ENCODE results near the gene SH3BP5.

Gene SH3BP5

DNA sequence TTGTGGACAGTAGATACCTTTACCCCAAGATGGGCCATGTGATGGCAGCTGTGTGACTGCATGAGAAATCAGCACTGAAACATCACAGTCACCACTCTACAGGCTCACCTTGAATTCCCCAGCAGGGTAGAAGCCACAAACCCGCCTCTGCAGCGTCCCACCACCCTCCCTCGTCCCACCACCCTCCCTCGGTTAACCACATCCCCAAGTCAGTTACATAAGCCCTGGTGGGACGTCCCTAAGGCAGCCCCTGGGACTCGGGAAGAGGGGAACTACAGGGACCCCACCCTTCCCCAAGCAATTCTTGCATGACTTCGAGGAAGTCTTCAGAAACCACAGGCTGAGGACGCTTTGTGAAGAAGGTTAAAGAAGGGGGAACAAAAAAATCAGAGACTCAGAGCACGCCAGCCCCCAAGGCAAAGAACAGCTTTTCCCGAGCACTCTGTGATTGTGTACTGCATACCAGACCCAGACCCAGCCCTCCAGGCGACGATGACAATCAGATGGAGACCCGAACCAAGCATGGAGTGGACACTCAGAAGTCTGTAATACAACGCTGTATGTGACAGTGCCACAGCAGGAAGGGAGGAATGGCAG is 60.5 kb downstream of the SH3BP5 start:
- TF ChIP-seq GATA2 (IDR thresholded peaks at IDR 0.05; ENCODE audit: low read depth, low read length) (no peak), GATA3 (IDR thresholded peaks at IDR 0.05; ENCODE audit: low read depth, low read length) (no peak)

DNA sequence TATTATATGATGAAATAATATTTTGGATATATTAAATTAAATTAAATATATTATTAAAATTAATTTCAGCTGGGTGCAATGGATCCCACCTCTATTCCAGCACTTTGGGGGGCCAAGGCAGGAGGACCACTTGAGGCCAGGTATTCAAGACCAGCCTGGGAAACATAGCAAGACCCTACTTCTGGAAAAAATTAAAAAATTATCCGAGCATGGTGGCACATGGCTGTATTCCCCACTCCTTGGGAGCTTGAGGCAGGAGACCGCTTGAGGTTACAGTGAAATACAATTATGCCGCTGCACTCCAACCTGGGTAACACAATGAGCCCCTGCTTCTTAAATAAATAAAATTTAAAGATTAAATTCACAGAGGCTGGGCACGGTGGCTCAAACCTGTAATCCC is 61.4 kb downstream of the SH3BP5 start:
- TF ChIP-seq GATA3 (IDR thresholded peaks at IDR 0.05; ENCODE audit: low read depth, low read length), result no peak
- TF ChIP-seq GATA2 (IDR thresholded peaks at IDR 0.05; ENCODE audit: low read depth, low read length), result no peak

DNA sequence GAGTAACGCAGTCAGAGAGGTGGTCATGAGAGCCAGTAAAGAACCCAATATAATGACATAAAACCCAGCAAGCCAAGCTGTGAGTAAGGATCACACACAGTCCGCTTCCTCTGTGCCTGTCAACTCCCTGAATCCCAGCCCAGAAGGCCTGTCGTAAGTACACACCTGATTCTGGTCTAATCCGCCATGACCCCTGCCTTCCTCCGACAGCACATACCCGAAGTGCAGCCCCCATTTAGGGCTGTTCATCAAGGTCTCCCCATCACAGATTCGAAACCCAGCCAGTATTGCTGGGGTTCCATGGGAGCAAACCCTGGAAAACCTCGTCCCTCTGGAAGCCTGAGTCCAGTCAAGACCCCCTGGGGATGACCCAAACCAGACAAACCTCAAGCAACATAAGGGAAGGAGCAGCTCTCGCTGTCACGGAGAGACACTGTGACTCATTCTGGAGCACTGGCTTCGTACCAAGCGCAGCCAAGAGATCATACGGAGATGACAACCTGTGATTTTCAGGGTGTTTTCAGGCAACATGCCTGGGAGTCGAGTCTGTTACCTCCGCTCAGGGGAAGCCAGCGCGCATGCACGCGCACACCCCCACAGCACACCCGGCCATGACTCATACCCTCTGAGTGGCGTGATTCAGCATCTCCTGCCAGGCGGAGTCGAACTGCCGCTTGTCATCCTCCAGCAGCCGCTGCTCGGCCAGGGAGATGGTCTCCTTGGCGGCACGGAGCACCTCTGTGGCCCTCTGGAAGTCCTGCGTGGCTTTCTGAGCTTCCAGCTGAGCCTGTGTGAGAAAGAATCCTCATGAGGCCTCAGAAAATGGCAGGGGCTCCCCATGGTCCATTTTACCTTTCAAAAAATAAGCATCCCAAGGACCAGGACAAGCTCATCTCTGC is 63.0 kb downstream of the SH3BP5 start:
- TF ChIP-seq GATA2 (IDR thresholded peaks at IDR 0.05; ENCODE audit: low read depth, low read length) (no peak), GATA3 (IDR thresholded peaks at IDR 0.05; ENCODE audit: low read depth, low read length) (no peak)

DNA sequence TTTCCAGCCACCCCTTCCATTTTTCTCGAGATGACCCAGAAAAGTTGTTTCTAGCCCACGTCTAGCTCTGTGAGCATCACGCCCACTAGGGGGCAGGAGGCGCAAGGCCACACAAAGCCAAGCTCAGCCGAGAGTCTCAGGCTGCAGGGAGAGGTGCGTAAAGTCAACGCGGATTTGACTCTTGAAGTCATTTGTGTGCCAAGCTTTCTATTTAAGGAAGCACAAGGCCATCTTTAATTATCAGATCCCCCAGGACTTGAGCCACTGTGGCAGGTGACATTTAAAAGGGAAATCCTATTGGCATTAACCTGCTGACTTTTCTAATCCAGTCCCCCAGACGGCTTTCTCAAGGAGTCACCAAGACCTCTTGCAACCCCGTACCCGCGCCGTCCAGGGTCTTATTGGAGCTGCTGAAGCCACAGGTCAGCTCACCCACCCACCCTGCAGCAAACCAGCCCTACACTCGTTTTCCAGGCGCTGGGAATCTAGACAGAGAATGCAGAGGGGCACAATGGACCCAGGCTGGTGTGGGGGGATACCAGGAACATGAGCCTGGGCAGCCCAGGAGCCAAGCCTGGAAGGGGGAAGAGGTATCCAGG is 64.3 kb downstream of the SH3BP5 start:
- TF ChIP-seq GATA2 (IDR thresholded peaks at IDR 0.05; ENCODE audit: low read depth, low read length), result no peak
- no peak for TF ChIP-seq GATA3 (IDR thresholded peaks at IDR 0.05; ENCODE audit: low read depth, low read length)

DNA sequence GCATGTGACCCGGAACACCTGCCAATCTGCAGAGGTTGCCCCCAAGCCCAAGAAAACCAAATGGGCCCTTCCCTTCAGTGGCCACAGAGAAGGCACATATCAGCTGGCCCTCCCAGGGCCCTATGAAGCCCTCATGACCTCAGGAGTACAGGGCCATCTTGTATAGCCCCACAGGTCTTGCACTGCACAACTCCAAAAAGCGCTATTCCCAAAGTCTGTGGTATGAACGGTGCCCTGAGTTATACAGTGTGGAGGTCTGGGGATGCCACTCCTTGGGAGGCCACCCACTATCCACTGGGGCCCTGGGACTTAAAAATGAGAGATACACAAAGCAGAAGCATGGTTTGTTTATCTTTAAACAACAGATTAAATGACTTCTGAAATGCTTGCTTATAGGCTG is 64.9 kb downstream of the SH3BP5 start:
- TF ChIP-seq GATA3 (IDR thresholded peaks at IDR 0.05; ENCODE audit: low read depth, low read length) (no peak), GATA2 (IDR thresholded peaks at IDR 0.05; ENCODE audit: low read depth, low read length) (no peak)

DNA sequence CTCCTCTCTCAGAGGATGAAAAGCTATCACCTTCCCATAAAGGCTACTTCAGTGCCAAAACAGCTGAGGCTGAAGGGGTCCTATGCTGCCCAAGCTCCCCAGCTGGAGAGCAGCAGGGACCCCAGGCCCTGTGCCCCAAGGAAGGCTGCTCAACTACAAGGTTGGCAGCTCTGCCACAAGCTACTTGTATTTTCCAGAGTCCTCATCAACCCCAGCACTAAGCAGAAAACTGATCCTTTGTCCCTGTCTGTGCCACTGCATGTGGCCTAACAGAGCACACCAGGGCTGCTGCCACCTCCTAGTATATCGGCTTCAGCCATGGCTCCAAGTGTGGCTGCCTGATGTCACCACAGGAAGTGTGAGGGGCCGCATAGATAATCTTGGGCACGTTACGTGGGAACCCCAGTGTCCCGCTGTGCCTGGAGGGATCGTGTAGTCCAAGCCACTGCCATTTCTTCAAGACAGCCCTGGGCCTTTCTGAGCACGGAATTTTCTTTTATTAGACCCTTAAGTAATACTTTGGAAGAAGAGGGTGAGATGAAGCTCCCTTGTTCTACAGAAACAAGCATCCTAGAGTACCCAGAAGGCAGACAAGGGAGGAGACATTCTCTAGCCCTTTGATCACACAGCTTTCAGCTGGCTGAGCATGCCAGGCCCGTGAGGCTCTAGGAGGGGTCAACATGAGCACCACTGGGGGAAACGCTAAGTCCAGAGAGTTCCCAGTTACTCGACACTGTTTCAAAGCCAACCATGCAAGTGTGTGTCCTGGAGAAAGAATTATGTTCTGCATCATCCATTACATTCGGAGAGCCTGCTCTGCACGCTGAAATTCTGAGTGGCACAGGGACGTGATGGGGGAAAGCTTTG is 65.6 kb downstream of the SH3BP5 start:
- no peak for TF ChIP-seq GATA2 (IDR thresholded peaks at IDR 0.05; ENCODE audit: low read depth, low read length)
- no peak for TF ChIP-seq GATA3 (IDR thresholded peaks at IDR 0.05; ENCODE audit: low read depth, low read length)

DNA sequence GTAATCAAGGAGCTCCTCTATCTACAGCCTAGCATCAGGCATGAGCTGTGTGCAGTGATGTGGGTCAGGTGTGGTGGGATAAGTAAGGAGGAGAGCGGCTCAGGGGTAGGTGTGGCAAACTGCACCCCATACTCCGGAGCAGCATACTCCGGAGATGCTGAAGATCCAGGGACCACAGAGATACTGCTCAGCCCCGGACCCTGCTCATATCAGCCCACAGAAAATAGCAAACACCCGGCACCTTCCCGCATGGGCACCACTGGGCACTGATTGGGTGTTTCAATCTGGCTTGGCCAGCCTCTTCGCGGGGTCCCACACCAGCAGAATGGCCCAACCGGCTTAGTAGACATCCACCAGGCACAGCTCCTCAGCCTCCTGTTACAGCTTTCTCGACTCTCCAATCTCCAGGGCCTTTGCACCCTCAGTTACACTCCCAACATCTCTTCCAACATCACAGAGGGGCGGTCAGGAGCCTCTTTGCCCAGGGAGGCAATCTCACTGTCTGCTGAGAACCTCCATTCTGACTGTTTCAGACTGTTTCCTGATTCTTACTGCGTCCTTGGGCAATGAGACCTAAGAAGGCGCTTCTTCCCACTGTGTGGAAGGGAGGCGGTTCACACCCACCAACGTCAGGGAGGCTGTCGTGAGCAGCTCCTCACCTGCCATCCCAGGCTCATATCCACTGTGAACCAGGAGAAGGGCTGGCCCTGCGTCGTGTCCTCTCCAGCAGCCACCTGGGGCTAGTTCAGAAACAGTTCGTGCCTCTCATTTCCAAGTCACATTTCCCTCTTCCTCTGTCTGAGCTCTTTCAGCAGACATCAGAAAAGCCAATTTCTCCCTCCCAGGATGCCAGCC is 66.5 kb downstream of the SH3BP5 start:
- TF ChIP-seq GATA2 (IDR thresholded peaks at IDR 0.05; ENCODE audit: low read depth, low read length) (no peak), GATA3 (IDR thresholded peaks at IDR 0.05; ENCODE audit: low read depth, low read length) (no peak)

DNA sequence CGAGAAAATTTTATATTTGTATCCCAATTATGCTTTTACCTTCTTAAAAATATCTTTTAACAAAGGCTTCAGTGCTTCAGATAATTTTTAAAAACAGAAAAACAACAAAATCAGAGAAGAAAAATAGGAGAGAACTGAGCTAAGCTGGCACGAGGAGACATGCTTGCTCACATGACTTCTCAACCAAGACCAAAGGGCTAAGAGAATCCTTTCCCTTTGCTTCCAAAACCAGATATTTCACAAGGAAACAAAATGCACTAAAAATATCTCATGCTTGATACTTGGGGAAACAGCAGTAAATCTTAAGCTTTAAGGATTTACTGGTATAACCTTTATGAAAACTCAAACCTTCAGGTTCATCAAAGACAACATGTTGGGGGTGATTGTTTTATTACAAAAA is 67.9 kb downstream of the SH3BP5 start:
- no peak for TF ChIP-seq GATA2 (IDR thresholded peaks at IDR 0.05; ENCODE audit: low read depth, low read length)
- no peak for TF ChIP-seq GATA3 (IDR thresholded peaks at IDR 0.05; ENCODE audit: low read depth, low read length)

DNA sequence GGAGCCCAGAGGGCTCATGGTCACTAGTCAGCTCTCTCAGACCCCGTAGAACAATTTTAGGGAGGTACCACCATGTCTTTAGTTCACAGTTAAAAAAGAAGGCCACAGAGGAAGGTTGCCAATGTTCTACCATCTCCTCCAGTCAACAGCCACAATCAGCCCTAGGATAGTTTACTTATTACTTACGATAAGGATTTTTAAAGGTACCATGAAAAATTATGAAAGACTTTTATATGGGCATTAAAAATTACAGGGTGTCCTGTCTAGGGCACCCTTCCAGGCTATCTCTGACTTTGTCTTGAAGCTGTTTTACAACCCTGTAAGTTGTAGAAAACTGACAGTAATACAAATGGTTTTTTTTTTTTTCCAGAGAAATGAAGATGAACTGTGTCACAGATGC is 68.5 kb downstream of the SH3BP5 start:
- TF ChIP-seq GATA2 (IDR thresholded peaks at IDR 0.05; ENCODE audit: low read depth, low read length) (no peak), GATA3 (IDR thresholded peaks at IDR 0.05; ENCODE audit: low read depth, low read length) (no peak)

DNA sequence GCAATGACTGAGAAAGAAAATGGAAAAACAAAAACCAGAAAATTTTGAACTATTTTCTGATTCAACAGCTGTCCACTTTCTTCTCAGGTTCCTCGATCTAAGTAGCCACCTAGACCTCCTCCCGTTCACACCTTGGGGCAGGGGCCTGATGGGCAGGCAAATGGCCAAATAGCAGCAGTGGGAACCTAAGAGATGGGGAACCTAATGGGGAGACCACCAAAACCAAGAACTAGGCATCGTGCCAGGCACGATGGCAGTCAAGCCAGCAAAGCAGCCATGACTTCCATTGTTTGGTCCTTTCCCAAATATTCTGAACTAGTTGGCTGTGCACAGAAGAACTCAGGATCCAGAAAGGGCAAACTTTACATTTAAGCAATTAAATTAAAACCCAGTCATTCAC is 69.3 kb downstream of the SH3BP5 start:
- TF ChIP-seq GATA2 (IDR thresholded peaks at IDR 0.05; ENCODE audit: low read depth, low read length) (no peak), GATA3 (IDR thresholded peaks at IDR 0.05; ENCODE audit: low read depth, low read length) (no peak)

DNA sequence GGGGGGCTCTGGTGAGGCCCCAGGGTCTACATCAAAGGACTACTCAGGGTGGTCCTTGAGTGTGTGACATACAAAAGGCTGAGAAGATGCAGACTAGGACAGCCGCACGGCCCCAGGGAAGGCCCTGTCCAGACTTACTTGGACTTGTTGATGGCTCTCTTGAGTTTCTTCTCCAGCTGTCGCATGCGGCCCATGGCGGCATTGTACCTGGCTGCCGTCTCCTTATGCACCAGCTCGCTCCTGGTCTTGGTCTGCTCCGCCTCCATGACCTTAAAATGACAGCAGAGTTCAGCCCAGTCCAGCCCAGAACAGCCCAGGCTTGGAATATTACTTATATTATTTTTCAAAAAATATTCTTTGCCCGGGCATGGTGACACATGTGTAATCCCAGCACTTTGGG is 70.4 kb downstream of the SH3BP5 start:
- TF ChIP-seq GATA3 (IDR thresholded peaks at IDR 0.05; ENCODE audit: low read depth, low read length), result no peak
- no peak for TF ChIP-seq GATA2 (IDR thresholded peaks at IDR 0.05; ENCODE audit: low read depth, low read length)

DNA sequence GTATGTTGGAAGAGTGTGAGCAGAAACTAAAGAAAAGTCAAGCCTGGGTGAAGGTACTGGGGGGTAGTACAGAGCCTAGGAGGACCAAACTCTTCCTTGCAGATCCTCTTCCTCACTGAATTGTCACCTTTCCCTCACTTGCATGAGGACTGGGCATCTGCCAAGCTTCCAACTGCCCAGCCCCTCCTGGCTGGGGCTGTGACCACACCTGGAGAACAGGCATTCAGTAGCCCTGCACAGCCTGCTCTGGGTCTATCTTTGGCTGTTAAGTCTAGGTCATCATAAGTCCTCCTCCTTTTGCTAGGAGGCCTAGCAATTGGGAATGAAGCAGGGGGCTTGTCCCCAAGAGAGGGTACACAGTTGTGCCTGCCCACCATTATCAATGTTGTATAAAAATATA is 71.1 kb downstream of the SH3BP5 start:
- no peak for TF ChIP-seq GATA2 (IDR thresholded peaks at IDR 0.05; ENCODE audit: low read depth, low read length)
- no peak for TF ChIP-seq GATA3 (IDR thresholded peaks at IDR 0.05; ENCODE audit: low read depth, low read length)

DNA sequence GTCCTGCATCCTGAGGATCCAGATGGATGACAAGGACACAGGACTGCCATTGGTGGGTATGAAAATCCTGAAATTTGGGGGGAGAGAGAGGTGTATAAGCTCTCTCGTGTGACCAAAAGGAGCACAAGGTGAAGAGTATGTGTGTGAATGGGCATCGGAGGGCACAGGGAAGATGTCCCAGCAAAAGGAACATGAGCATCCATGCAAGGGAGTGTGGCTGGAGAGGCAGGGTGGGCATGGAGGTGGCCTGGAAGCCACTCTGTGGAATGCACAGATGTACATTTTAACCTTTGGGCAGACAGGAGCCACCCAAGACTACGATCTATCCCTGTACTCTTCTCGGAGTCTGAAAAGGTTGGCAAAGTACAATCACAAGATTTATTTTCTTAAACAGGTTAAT is 71.9 kb downstream of the SH3BP5 start:
- no peak for TF ChIP-seq GATA3 (IDR thresholded peaks at IDR 0.05; ENCODE audit: low read depth, low read length)
- TF ChIP-seq GATA2 (IDR thresholded peaks at IDR 0.05; ENCODE audit: low read depth, low read length), result no peak

All from SH-SY5Y (cell line).